HG03045 (cell line): ENCODE data around the gene RALGAPA2.

Experiments
- ATAC-seq: cut with Tn5 transposase; IDR thresholded peaks from one replicate; pipeline ENCODE4 v1.9.1; 2021; ENCODE audit warnings: mild to moderate bottlenecking, moderate library complexity; ENCODE audit not compliant: unreplicated experiment

The RALGAPA2 gene

GRCh38 chr20:20411836-20412235 is 300.6 kb downstream of the RALGAPA2 start:
- no peak for ATAC-seq

- no peak for ATAC-seq
These were observed 301.0 kb downstream of the RALGAPA2 start for GRCh38 chr20:20411402-20411801.

GRCh38 chr20:20410678-20411077 is 301.8 kb downstream of the RALGAPA2 start:
- ATAC-seq, result no peak

GRCh38 chr20:20409331-20409730 is 303.1 kb downstream of the RALGAPA2 start:
- ATAC-seq, result no peak

GRCh38 chr20:20407891-20408805 is 304.3 kb downstream of the RALGAPA2 start:
- ATAC-seq, result no peak

GRCh38 chr20:20406306-20406705 is 306.1 kb downstream of the RALGAPA2 start:
- ATAC-seq, result no peak

GRCh38 chr20:20405623-20406022 is 306.8 kb downstream of the RALGAPA2 start:
- ATAC-seq, result no peak

- ATAC-seq, result no peak
These were observed 307.8 kb downstream of the RALGAPA2 start for GRCh38 chr20:20404633-20405032.

GRCh38 chr20:20401991-20402390 is 310.5 kb downstream of the RALGAPA2 start:
- ATAC-seq, result no peak

- ATAC-seq, result no peak
These were observed 312.6 kb downstream of the RALGAPA2 start for GRCh38 chr20:20399531-20400500.

- no peak for ATAC-seq
These were observed 314.3 kb downstream of the RALGAPA2 start for GRCh38 chr20:20398123-20398522.

GRCh38 chr20:20396794-20397193 is 315.6 kb downstream of the RALGAPA2 start:
- no peak for ATAC-seq

GRCh38 chr20:20395903-20396568 is 316.4 kb downstream of the RALGAPA2 start:
- ATAC-seq, result no peak

- ATAC-seq, result no peak
These were observed 317.4 kb downstream of the RALGAPA2 start for GRCh38 chr20:20395087-20395486.

GRCh38 chr20:20393207-20394120 is 319.0 kb downstream of the RALGAPA2 start:
- no peak for ATAC-seq

GRCh38 chr20:20391766-20392165 is 320.7 kb downstream of the RALGAPA2 start:
- ATAC-seq, result no peak

- no peak for ATAC-seq
These were observed 321.3 kb downstream of the RALGAPA2 start for GRCh38 chr20:20391115-20391514.

- ATAC-seq, result no peak
These were observed 322.1 kb downstream of the RALGAPA2 start for GRCh38 chr20:20390393-20390792.

- ATAC-seq, result no peak
These were observed 326.3 kb downstream of the RALGAPA2 start for GRCh38 chr20:20386192-20386591.

- no peak for ATAC-seq
These were observed 336.6 kb downstream of the RALGAPA2 start for GRCh38 chr20:20375862-20376261.
